HG03354 (cell line): ENCODE measurements around the gene GMDS.

ENCODE experiments used
- ATAC-seq: cut with Tn5 transposase; IDR thresholded peaks from one replicate; pipeline ENCODE4 v1.9.1; 2021; ENCODE audit warnings: mild to moderate bottlenecking; ENCODE audit not compliant: unreplicated experiment, poor library complexity, severe bottlenecking

GMDS gene

DNA sequence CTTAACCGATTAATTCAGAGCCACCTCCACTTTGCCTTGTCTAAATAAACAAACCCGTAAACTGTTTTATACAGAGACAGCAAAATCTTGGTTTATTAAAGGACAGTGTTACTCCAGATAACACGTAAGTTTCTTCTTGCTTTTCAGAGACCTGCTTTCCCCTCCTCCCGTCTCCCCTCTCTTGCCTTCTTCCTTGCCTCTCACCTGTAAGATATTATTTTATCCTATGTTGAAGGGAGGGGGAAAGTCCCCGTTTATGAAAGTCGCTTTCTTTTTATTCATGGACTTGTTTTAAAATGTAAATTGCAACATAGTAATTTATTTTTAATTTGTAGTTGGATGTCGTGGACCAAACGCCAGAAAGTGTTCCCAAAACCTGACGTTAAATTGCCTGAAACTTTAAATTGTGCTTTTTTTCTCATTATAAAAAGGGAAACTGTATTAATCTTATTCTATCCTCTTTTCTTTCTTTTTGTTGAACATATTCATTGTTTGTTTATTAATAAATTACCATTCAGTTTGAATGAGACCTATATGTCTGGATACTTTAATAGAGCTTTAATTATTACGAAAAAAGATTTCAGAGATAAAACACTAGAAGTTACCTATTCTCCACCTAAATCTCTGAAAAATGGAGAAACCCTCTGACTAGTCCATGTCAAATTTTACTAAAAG lies 633.0 kb downstream of the GMDS start:
- no peak for ATAC-seq

DNA sequence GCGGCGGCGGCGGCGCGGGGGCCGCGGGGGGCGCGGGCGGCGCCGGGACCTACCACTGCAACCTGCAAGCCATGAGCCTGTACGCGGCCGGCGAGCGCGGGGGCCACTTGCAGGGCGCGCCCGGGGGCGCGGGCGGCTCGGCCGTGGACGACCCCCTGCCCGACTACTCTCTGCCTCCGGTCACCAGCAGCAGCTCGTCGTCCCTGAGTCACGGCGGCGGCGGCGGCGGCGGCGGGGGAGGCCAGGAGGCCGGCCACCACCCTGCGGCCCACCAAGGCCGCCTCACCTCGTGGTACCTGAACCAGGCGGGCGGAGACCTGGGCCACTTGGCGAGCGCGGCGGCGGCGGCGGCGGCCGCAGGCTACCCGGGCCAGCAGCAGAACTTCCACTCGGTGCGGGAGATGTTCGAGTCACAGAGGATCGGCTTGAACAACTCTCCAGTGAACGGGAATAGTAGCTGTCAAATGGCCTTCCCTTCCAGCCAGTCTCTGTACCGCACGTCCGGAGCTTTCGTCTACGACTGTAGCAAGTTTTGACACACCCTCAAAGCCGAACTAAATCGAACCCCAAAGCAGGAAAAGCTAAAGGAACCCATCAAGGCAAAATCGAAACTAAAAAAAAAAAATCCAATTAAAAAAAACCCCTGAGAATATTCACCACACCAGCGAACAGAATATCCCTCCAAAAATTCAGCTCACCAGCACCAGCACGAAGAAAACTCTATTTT lies 633.7 kb downstream of the GMDS start:
- ATAC-seq: no peak

DNA sequence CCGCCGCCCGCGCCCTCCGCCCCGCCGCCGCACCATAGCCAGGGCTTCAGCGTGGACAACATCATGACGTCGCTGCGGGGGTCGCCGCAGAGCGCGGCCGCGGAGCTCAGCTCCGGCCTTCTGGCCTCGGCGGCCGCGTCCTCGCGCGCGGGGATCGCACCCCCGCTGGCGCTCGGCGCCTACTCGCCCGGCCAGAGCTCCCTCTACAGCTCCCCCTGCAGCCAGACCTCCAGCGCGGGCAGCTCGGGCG lies 634.2 kb downstream of the GMDS start:
- ATAC-seq: no peak

DNA sequence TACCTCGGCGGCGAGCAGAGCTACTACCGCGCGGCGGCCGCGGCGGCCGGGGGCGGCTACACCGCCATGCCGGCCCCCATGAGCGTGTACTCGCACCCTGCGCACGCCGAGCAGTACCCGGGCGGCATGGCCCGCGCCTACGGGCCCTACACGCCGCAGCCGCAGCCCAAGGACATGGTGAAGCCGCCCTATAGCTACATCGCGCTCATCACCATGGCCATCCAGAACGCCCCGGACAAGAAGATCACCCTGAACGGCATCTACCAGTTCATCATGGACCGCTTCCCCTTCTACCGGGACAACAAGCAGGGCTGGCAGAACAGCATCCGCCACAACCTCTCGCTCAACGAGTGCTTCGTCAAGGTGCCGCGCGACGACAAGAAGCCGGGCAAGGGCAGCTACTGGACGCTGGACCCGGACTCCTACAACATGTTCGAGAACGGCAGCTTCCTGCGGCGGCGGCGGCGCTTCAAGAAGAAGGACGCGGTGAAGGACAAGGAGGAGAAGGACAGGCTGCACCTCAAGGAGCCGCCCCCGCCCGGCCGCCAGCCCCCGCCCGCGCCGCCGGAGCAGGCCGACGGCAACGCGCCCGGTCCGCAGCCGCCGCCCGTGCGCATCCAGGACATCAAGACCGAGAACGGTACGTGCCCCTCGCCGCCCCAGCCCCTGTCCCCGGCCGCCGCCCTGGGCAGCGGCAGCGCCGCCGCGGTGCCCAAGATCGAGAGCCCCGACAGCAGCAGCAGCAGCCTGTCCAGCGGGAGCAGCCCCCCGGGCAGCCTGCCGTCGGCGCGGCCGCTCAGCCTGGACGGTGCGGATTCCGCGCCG lies 634.7 kb downstream of the GMDS start:
- ATAC-seq: peak; percentile 30

DNA sequence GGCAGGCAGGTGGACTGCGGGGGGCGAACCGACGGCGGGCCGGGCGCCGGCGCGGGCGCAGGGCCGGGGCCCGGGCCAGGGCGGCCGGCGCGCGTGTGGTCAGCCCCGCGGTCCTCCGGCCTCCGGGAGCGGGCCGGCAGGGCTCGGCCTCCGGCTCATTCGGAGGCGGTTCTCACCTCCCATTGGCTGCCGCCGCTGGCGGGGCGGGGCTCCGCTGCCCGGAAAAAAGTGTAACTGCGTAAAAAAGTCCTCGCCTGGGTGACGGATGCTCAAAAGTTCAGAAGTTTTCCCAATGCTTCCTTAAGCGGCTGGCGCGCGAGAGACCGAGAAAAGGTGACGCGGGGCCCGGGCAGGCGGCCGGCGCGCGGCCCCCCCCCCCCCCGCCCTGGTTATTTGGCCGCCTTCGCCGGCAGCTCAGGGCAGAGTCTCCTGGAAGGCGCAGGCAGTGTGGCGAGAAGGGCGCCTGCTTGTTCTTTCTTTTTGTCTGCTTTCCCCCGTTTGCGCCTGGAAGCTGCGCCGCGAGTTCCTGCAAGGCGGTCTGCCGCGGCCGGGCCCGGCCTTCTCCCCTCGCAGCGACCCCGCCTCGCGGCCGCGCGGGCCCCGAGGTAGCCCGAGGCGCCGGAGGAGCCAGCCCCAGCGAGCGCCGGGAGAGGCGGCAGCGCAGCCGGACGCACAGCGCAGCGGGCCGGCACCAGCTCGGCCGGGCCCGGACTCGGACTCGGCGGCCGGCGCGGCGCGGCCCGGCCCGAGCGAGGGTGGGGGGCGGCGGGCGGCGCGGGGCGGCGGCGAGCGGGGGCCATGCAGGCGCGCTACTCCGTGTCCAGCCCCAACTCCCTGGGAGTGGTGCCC lies 635.5 kb downstream of the GMDS start, which contains the start of gene FOXC1:
FOXC1 (plus strand) TSS at position 268 of the 849 bp plus-strand sequence; CDS start at position 799, 531 bp downstream.
- peak; percentile 59 for ATAC-seq

DNA sequence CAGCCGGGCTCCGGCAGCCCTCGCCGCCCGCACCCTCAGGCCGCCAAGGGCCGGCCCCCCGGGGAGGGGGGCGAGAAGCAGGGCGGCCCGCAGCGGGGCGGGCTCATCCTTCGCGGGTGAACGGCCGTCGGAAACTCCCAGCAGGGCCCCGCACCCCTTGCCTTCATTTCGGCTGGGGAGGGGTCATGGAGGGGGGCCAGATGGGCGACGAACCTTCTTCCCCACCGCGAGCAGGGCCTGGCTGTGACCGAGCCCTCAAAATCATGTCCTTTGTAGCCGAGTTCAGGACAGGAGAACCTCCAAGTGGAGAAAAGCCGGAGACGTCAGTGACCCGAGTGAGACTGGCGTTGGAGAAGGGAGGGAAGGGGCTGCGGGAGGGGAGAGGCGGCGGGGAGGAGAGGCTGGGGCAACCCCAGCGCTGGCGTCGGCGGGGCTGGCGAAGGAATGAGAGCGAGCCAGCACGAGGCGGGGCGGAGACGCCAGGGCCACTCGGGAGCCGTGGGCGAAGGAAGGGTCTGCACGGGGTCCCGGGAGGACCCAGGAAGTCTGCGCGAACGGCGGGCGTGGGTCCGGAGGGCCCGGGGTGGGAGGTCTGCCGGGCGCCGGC lies 636.3 kb downstream of the GMDS start:
- ATAC-seq: no peak

DNA sequence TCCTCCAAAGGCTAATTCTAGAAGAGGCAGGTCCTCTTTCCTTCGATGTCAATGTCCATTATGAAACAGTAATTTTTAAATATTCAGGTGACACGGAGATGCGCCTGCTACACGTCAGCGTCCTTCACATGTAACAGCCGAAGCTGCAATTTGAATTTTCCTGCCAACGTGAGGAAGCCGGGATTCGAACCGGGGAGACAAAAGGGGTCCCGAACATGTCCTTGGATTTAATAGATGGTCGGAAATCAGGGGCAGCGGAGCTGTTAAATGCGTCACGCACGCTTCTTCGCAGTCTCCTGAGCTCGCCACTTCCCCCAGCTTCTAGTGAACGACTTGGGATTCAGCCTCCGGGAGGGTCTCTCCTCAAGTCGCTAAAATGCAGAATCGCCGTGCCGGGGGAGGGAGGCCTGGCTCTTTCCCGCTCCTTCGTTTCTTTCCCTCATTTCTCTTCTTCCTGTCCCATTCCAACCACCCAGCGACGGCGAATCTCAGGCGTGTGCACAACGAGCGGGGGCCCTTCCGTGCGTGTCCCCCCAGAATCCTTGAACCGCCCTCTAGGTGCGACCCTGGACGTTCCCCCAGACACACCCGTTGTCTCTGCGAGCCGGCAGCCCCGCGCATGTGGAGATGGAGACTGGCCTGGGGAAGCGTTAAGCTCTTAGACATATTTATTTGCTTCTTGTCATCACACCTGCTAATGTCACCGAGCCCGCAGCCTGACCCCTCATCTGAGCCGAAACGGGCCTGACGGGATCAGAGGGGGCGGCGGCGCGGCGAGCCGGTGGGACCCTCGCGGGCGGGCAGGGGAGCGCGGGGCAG lies 637.0 kb downstream of the GMDS start:
- ATAC-seq: no peak

DNA sequence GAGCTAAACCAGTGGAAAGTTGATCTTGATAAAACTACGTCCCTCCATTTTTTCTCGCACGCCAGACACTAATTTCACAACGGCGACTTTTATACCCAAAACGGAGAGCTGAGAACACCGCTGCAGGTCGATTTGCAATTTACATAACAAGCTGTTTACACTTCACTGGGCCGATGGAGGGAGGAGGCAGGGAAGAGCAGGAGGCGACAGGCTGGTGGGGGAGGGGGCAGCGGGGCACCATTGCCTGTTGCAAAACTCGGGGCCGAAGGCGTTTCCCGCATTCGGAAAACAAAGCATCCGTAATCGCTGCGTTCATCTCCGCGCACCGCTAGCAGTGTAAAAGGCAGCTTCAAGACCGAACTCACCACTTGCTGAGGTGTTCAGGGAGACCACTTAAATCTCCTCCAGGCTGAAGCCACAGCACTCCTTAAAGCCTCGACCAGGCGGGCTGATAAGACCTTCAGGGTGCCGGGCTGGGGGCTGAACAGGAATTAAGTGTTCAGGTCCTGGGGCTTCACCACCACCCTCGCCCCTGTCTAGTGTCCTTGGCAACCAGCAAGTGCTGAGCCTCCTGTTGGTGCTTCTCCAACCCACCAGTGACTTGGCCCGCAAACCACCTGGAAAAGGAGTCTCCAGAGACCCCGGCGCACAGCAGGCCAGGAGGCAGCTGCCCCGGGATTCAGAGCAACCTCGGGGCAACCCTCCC lies 637.7 kb downstream of the GMDS start:
- ATAC-seq: no peak

DNA sequence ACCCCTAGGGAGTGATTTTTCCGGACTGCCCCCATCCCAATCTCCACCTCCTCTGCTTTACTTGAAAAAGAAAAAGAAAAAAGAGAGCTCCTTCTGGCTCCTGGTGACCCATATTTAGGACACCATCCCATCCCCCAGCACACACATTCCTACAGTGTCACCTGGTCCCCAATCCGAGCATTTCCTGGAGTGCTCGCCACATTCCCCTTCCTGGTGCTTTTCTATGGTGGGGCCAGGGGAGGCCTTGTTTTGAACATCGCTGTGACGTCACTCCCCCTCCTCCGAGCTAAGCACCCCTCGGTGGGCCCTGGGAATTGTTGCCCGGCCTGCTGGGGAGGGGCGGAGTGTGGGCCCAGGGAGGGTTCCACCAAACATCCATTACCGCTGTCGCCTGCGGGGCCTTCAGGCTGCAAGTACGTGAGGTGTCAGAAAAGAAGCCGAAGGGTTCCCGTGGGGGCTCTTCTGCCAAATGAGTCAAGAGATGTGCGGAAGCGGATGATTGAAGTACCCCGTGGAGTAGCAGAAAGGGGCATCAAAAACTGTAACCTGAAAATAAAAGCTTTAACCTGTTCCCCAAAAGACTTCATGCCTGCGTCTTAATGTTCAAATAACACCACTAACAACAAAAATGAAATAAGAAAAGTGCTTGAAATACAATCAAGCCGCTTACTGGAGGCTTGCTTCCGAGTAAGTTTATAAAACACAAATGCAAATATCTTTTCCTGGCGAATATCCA lies 638.5 kb downstream of the GMDS start:
- no peak for ATAC-seq

DNA sequence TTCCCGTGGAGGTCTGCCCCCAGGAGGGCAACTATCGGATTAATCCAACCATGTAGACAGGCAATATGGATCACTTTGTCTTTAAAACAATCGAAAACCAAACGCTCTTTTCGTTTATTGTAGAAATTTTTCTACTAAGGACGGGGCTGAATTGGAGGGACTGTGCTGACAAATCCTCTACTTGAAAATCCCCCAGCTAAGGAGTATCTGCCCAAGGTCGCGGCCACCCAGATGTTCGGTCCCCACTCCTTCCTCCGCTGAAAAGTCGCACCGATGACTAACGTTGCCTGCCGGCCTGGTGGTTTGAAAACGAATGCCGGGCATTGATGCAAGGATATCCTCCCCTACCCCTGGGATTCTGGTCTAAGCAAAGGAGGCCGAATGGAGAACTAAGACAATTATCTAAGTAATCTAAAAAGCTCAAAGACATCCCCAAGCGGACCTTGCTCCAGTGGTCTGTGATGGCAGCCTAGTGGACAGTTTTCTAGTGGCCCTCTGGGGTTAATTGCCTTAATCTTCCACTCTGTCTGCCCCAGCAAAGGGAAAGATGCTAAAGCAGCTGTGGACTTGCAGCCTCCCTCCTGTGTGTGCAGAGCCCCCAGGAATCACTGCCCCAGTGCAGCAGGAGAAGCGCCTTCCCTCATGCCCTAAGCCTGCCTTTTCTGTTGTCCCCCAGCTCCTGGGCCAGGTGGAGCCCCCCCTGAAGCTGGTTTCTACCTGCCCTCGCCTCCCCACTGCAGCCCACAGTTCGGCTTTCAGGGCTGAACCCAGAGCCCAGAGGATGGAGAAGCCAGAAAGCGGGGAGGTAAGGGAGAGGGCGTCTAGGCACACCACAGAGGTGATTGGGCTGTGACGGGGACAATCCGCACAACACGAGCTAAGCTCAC lies 639.3 kb downstream of the GMDS start:
- ATAC-seq: no peak

DNA sequence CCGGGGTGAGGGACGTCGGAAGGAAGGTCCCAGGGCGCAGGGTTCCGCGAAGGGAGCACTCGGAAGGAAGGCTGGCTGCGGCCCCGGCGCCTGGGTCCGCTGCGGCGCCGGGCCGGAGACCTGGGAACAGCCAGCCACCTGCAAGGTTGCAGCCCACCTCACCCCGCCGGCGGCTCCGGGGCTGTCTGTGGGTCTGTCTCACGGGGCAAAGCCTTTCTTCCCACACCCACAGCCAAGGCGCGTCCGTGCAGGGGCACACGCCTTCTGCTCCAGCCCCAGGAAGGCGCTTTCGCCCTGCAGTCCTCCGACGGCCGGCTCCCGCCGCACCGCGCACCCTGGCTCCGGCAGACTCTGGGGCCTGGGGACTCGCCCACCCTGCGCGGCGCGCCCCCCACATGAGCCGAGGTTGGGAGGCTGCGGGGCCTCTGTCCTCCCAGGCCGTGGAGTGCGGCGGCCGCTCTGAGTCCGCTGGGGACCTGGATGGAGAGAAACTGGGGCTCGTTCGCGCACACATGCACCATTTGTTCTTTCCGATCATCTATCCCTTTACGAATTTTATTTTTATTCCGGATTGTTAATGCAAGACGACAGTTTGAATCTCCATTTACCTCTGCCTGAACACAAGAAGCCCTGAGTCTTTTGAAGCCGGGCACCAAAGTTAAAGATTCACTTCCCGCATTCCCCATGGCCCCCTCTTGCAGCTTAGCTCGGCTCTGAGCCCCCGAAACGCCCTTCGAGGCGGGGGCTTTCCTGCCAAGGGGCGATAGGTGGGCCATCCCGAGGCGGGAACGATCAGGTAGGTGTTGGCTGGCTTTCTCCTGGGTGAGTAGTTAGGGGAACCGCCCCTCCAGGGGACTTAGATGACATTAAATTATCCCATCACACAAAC lies 640.2 kb downstream of the GMDS start:
- no peak for ATAC-seq

DNA sequence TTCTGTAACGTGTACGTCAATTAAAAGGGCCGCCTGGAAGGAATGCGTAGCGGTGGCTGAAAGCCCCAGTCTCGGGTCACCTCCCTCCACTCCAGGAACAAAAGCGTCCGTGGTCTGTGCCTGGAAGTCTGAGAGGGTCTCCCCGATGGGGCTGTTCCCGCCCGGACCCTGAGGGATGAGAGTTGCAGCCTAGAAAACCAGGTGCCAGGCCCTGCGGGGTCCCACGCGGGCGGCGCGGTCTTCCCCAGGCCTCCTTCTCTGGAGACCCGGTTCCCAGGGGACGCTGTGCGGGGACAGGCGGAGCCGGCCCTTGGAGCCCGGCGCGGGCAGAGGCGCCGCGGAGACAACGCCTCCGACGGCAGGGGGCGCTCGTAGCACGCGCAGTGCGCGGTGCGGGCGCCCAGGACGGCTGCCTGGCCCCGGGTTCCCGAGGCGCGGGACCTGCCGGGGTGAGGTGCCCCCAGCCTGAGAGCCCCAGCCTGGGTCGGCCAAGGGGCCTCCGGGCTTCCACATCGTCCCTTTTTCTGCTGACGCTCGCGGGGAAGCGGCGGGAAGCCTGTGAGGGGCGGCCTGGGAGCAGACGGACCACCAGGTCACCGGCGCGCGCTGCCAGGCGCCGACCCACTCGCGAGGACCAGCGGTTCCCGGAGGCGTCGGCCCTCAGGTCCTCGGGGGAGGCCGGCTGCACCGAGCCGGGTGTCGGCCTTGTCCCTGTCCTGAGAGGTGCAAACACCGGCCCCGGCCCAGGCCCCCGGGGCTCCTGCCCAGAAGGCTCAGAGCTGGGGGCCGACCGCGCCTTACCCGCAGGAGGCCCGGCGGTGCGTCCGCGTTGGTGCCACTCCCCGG lies 641.0 kb downstream of the GMDS start:
- peak; percentile 75 for ATAC-seq

DNA sequence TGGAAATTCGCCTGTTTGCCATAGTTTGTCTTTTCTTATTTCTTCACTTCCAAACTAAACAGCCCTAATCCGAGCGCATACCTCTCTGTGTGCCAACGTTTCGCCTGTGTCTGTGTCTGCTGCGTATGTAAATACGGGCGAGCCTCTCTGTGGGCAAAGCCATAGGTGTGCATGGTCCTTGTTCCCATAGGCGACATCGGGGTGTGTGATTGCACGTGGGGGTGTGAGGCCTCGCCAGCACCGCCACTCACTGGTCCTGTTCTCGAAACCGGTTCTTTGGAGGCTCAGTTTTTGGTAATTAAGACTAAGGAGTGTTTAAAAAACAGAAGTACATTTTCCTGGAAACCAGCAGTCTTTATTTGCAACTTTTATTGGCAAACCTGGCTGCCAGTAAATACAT lies 641.7 kb downstream of the GMDS start:
- ATAC-seq: no peak

DNA sequence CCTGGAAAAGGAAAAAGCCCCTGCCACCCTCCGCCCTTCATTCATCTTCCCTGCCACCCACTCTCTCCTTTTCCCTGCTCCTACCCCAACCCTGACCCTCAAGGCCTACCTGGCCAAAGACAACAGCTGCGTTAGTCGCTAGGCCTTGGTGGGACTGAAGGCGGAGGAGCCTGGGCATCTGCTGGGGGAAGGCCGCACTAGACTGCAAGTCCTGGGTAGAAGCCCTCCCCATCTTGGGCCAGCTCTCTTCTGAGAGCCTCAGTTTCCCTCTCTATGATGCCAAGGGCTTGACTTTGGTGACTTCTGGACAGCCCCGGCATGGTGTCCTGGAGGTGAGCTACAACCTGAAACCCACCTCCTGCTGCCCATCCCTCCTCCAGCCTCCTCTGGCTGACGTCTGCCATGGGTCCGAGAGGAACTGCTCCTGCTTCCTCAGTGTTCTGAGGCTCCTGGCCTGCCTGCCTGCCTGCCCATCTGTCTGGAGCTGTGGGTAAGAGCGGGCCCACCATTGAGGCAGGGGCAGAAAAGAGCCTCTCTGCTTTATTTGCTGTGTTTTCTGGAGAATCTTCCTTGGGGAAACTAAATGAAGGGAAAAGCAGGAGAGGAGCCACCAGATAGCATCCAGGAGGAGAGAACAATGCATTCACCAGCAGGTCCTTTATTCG lies 643.2 kb downstream of the GMDS start:
- ATAC-seq: no peak
